Activated CD8-positive, alpha-beta memory T cell treated with anti-CD3 and anti-CD28 coated beads for 4 hours (primary cell): ENCODE measurements around the gene SERINC5.
"Not testable (repeated sequence)": the region's sequence is repeated elsewhere in the genome, so short reads cannot be mapped to it uniquely, and the experiment has no call there.

ENCODE experiments used
- DNase-seq, 2 donors: peaks; one replicate each; pipeline ENCODE4 v3.0.0-alpha.2; 2020; ENCODE audit warnings: low read depth in 2 of 2

Gene SERINC5

DNA sequence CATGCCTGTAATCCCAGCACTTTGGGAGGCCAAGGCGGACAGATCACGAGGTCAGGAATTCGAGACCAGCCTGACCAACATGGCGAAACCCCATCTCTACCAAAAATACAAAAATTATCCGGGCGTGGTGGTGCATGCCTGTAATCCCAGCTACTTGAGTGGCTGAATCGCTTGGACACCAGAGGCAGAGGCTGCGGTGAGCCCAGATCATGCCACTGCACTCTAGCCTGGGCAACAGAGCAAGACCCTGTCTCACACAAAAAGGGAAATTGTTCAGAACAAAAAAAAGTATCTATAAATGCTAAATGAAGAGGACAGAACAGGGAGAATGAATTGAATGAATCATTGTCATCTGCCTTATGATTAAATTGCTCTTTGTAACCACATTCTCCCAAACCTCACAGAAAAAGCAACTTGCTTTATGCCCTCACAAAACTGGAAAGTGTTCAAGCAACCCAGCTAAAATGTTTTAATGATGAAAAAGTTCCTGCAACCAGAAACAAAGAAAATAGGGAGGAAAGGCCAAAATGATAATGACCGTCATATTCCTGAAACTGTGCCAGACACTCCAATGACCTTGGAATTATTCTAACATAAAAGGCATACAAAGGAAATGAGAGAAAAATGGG, 83.7 kb downstream of the SERINC5 start:
- no peak for DNase-seq

DNA sequence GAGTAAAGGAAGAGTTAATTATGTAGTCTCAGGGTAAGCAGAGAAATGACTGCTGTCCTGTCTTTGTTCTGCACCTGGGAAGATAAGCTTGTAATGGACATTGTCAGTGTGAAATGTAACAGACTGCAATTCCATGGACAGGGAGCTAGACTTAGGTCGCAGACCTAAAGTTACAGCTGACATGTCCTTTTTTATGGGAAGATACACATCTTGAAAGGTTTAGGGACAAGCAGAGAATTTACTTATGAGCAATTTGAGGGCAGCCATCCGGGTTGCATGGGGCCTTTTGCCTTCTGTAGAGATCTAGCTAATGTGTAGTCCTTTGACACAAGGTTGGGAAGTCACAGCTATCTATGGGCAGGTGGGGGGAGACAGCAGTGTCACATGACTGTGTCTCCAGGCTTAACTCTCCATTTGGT, 85.7 kb downstream of the SERINC5 start:
- DNase-seq: no peak

GRCh38 chr5:80168388-80169028, 87.3 kb downstream of the SERINC5 start:
- DNase-seq: no peak

- DNase-seq: no peak
These were observed 90.4 kb downstream of the SERINC5 start for GRCh38 chr5:80165452-80165851.

DNA sequence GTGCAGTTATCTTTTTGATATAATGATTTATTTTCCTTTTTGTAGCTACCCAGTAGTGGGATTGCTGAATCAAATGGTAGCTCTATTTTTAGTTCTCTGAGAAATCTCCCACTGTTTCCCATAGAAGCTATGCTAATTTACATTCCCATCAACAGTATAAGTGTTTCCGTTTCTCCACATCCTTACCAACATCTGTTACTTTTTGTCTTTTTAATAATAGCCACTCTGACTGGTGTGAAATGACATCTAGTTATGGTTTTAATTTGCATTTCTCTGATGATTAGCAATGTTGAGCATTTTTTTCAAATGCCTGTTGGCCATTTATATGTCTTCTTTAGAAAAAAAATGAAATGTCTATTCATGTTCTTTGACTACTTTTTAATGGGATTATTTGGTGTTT, 94.7 kb downstream of the SERINC5 start:
- no peak for DNase-seq

GRCh38 chr5:80160242-80160641, 95.6 kb downstream of the SERINC5 start:
- DNase-seq: no peak

DNA sequence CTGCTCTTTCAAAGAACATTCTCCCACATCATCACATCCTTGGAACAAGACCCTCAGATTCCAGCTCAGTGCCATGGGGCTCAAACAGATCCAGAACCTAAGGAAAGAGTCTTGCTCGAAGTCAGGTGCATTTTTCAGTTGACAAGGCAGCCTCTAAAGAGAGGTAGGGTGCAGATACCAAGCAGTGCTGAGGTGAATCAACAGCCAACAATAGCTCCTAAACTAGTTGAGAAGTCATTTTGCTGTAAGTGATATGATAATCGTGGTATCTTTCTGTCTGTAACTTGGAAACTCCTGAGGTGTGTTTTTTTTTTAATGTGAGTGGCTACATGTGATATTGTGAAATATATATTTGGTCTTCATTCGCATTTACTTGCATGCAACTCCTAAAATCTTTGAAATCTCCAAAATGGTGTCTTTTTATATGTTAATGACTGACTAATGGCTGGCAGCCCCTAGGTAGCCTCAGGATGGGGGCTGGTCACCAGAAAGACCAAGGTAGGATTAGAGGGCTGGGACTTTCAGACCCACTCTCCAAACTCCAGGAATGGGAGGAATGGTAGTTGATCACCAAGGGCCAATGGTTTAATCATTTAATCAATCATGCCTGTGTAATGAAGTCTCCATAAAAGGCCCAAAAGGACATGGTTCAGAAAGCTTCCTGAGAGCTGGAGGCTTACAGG, 96.6 kb downstream of the SERINC5 start:
- no peak for DNase-seq

GRCh38 chr5:80156156-80156555, 99.7 kb downstream of the SERINC5 start:
- DNase-seq: no peak

DNA sequence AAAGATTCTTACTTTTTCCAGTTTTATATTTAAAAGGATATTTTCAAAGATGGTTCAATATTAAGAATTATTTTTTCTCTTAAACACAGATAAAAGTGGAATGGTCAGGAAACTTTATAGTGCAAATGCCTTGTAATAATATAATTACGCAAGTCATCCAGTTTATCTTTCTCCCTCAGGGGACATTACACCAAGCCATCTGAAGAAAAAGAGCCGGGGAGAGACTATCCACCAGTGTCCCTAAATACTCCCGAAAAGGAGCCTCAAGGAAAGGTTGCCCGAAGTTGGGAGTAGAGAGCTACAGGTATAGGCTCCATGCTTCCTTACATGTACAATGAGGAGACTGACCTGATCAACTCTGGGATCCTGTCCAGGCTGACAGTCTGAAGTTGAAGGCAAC, 101.1 kb downstream of the SERINC5 start:
- no peak for DNase-seq

DNA sequence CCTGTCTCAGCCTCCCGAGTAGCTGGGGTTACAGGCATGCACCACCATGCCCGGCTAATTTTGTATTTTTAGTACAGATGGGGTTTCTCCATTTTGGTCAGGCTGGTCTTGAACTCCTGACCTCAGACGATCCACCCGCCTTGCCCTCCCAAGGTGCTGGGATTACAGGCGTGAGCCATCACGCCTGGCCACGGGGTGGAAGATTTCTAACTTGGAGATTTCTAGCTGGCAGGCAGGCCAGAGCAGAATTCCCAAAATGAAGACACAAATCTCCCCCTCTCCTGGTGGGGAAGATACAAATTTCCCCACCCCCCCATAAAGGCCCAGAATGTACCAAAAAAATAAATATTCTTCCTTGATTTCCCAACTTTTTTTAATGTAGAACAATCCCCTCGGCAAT, 101.6 kb downstream of the SERINC5 start:
- not testable (repeated sequence) for DNase-seq

GRCh38 chr5:80153586-80154126, 102.2 kb downstream of the SERINC5 start:
- DNase-seq: no peak

GRCh38 chr5:80152778-80153177, 103.1 kb downstream of the SERINC5 start:
- no peak for DNase-seq

- DNase-seq: no peak
These were observed 104.0 kb downstream of the SERINC5 start for GRCh38 chr5:80151890-80152289.

GRCh38 chr5:80150731-80151130, 105.1 kb downstream of the SERINC5 start:
- no peak for DNase-seq

GRCh38 chr5:80149161-80149609, 106.7 kb downstream of the SERINC5 start:
- no peak for DNase-seq

DNA sequence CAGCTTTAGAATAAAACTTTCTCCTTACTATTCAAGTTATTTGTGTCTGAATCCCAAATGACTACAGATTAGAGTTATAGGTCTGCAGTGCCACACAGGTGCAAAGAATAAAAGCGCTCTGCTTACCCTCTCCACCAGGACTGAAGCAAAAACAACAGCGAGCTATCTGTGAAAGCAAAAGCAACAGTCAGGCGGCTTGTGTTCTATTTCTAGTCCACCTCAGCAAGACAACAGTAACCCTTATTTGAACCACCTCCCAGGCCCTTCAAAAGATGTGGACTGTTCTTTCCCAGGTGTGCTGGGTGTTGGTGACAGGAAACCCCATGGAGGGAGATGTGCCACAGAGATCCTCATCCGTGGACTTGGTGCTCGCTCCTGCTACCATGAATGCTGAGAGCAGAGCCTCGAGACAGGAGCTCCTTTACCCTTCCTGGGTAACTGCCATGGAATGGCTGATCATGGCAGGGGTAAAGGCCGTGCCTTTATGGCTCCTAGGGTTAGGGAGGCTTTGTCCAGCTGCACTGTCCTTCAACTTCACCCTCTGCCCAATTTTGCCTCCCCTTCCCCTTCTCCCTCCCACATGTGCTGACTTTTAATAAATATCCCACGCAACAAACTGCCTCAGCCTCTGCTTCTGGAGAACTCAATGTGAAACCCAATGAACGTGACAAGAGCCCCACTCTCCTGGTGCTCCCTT, 108.6 kb downstream of the SERINC5 start:
- DNase-seq: no peak

DNA sequence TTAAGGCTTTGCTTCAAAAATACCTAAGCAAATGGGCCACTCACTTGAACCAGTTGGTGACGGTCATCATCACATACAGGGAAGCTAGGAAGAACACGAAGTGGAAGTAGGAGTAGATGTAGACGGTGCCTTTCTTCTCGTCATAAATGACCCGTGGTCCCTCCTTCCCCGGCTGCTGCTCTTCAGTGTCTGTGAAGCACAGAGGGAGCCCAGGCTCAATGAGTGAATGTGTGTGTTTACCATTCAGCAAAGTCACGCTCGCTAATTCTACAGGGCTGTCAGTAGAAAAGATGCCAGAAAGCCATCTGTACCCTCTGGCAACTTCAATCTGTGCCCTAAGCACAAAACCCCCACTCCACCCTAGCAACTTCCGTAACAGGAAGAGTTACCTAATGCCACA, 109.8 kb downstream of the SERINC5 start:
- DNase-seq: no peak

DNA sequence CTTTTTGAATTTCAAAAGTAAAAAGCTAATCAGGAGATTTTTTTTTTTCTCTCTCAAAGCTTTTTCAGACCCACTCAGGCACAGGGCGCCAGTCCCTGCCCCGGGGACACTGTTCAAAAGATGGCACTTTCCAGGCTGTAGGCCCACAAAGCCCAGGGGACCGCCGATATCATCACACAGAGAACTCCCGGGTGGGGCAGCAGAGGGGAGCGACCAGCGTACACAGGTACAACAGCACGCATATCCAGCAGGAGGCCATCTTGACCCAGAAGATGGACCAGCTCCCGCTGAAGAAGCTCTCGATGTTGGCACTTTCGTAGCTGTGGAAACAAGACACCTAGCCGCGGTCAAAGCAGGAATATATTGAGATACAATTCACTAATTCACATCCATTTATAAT, 112.4 kb downstream of the SERINC5 start:
- DNase-seq: no peak

DNA sequence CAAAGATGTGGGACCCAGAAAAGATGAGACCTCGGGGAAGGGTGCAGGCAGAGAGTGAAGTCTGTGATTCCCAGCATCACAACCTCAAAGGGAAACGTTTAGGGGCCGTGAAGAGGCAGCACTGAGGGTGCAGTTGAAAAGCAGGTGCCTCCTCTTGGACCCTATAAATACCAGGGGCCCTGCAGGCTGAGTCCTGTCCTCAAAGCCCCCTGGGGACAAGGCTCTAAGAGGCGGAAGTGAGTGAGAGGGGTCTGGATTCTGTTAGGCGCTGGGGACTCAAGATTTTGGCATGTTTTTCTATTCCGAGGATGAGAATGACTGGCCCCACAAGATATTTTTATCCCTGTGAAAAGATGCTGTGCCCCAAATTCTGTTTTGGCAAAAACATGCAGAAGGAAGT, 112.9 kb downstream of the SERINC5 start:
- DNase-seq: no peak

DNA sequence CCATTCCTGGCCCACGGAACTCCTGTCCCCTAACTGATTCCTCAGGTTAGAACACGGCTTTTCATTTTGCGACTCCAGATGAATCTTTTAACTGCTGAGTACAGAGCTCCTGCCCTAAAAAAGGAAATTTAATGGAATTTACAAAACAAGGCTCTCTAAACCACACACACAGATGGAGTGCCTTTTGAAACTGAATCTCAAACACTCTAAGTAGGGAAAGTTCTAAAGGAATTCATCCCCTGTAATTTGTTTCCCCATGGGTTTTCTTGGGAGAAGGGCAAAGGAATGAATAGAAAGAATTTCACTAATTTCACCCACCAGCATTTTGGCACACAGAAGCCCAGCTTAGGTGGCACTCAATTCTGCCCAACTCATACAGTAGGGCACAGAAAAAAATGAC, 114.2 kb downstream of the SERINC5 start:
- DNase-seq: no peak

- no peak for DNase-seq
These were observed 114.6 kb downstream of the SERINC5 start for GRCh38 chr5:80141147-80141671.

GRCh38 chr5:80140496-80140895, 115.4 kb downstream of the SERINC5 start:
- DNase-seq: peak; percentile 15 to 47
